IPS-20b (cell line): ENCODE data around the gene MFNG.
"Not testable (repeated sequence)": the region's sequence is repeated elsewhere in the genome, so short reads cannot be mapped to it uniquely, and the experiment has no call there.

Experiments
- H3K27ac ChIP-seq: one replicate; pipeline ENCODE4 v1.5.1; 2013; ENCODE audit warnings: low read length
- H3K27me3 ChIP-seq: 2 replicates; pipeline ENCODE4 v1.6.1; 2013; ENCODE audit warnings: mild to moderate bottlenecking, low read length, inconsistent platforms; ENCODE audit not compliant: insufficient read depth
- H3K36me3 ChIP-seq: 2 replicates; pipeline ENCODE4 v1.6.1; 2013; ENCODE audit warnings: low read depth, mild to moderate bottlenecking, inconsistent platforms, low read length, moderate library complexity; ENCODE audit not compliant: insufficient read depth
- H3K4me1 ChIP-seq: 2 replicates; pipeline ENCODE4 v1.6.1; 2013; ENCODE audit warnings: mild to moderate bottlenecking, control low read depth, inconsistent platforms, low read length, moderate library complexity; ENCODE audit not compliant: insufficient read depth
- H3K4me3 ChIP-seq: 2 replicates; pipeline ENCODE4 v1.5.1; 2013; ENCODE audit warnings: mild to moderate bottlenecking, low read length, inconsistent platforms
- H3K9ac ChIP-seq: 2 replicates; pipeline ENCODE4 v1.6.1; 2013; ENCODE audit warnings: low read depth, mild to moderate bottlenecking, inconsistent platforms, low read length, moderate library complexity
- H3K9me3 ChIP-seq: 2 replicates; pipeline ENCODE4 v1.6.1; 2013; ENCODE audit warnings: mild to moderate bottlenecking, low read depth, low read length, inconsistent platforms; ENCODE audit not compliant: insufficient read depth

Gene MFNG

GRCh38 chr22:37479196-37479595 is 7.0 kb downstream of the MFNG start:
- no peak overlapping the region for H3K9ac ChIP-seq
- H3K36me3 ChIP-seq, result no peaks in the 10 kb centered on the region
- H3K27me3 ChIP-seq, result no peaks in the 10 kb centered on the region
- 0 out of 2 replicates have a peak, but pooled peaks cover 2% of the 10 kb centered on the region for H3K4me1 ChIP-seq
- no peaks in the 10 kb centered on the region for H3K9me3 ChIP-seq
- H3K4me3 ChIP-seq, result no peak overlapping the region
- H3K27ac ChIP-seq, result no peak overlapping the region

DNA sequence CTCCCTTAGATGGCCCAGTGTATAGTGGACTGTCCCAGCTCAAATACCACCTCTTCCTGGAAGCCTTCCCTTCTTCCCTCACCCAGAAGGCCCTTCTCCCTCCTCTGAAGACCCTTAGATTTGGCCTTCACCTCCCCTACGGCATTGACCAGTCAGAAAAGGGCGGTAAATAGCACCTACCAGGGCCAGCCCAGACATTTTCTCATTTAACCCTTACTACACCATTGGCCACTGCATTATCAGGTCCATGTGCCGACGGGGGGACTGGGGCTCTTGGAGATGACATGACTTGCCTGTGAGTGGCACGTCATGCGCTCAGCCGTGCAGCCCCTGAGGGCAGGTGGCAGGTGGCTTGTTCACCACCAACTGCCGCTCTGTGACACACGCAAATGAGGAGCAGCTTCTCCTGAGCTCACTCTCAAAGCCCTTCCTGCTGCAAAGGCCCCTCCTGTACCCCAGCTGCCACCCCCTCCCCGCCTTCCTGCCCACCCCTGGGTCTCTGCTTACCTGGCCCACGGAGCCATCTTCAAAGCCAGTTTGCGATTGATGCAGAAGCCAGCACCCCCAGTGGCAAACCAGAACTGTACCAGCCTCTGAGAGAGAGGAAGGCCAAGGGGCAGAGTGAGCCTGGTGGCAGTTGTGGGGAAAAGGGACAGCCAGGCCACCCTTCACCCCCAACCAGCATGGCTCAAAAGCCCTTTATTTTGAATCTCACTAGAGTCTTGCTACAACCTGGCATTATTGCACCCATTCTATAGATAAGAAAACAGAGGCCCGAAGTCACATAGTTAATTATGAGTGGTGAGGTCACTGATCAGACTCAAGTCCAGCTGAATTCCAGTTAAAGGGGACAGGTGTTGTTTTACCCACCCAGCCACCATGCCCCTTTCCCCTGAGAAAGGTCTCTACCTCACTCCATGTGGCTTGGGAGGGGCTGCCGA is 9.5 kb downstream of the MFNG start:
- no peaks in the 10 kb centered on the region; the same call in 1 of the 2 replicates for H3K27me3 ChIP-seq
- no peaks in the 10 kb centered on the region for H3K9me3 ChIP-seq
- no peak overlapping the region for H3K27ac ChIP-seq
- H3K9ac ChIP-seq, result no peak overlapping the region
- H3K36me3 ChIP-seq, result no peaks in the 10 kb centered on the region
- H3K4me3 ChIP-seq, result no peak overlapping the region
- H3K4me1 ChIP-seq, result no peaks in the 10 kb centered on the region

- Histone ChIP-seq H3K27ac (no peak overlapping the region), H3K4me3 (no peak overlapping the region), H3K36me3 (no peaks in the 10 kb centered on the region), H3K9me3 (no peaks in the 10 kb centered on the region), H3K27me3 (no peaks in the 10 kb centered on the region; the same call in 1 of the 2 replicates), H3K9ac (no peak overlapping the region), H3K4me1 (no peaks in the 10 kb centered on the region)
Observed at GRCh38 chr22:37474447-37475090, 11.6 kb downstream of the MFNG start.

- no peaks in the 10 kb centered on the region for H3K4me1 ChIP-seq
- no peaks in the 10 kb centered on the region for H3K36me3 ChIP-seq
- no peak overlapping the region for H3K9ac ChIP-seq
- no peaks in the 10 kb centered on the region for H3K9me3 ChIP-seq
- no peaks in the 10 kb centered on the region; the same call in 1 of the 2 replicates for H3K27me3 ChIP-seq
- no peak overlapping the region for H3K4me3 ChIP-seq
- H3K27ac ChIP-seq, result no peak overlapping the region
Observed at GRCh38 chr22:37473437-37473946, 12.7 kb downstream of the MFNG start.

DNA sequence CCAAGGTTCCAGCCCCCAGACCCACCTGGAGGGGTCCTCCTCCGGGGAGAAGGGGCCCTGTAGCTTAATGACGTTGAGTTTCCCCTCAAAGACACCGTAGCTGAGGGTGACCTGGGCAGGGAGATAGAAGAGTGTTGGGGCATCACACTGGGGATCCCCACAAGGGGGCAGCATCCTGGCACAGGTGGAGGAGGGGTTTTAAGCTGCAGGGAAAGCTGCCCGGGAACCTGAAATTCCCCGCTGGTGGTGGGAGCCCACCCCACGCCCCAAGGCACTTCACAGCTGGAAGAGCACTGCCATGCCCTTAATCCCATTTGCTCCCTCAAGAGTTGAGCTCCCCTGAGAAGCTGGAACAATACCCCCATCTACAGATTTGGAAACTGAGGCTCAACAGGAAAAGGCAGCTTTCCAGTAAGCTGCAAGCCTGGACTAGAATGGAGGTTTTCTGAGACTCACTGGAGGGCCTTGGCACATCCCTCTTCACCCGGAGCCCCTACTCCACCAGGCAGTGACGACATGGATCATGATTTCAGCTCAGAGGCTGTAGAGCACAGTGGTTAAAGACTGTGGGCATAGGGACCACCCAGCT is 13.7 kb downstream of the MFNG start:
- Histone ChIP-seq H3K36me3 (no peaks in the 10 kb centered on the region), H3K27me3 (no peaks in the 10 kb centered on the region; the same call in 1 of the 2 replicates), H3K4me3 (no peak overlapping the region), H3K27ac (no peak overlapping the region), H3K4me1 (no peaks in the 10 kb centered on the region), H3K9me3 (no peaks in the 10 kb centered on the region), H3K9ac (no peak overlapping the region)

GRCh38 chr22:37471727-37472417 is 14.3 kb downstream of the MFNG start:
- H3K27me3 ChIP-seq, result no peaks in the 10 kb centered on the region; the same call in 1 of the 2 replicates
- no peaks in the 10 kb centered on the region for H3K9me3 ChIP-seq
- H3K4me1 ChIP-seq, result no peaks in the 10 kb centered on the region
- no peak overlapping the region for H3K9ac ChIP-seq
- no peaks in the 10 kb centered on the region for H3K36me3 ChIP-seq
- no peak overlapping the region for H3K4me3 ChIP-seq
- H3K27ac ChIP-seq, result no peak overlapping the region

GRCh38 chr22:37470087-37470445 is 16.1 kb downstream of the MFNG start:
- H3K4me3 ChIP-seq, result no peak overlapping the region
- H3K4me1 ChIP-seq, result no peaks in the 10 kb centered on the region
- no peaks in the 10 kb centered on the region for H3K9me3 ChIP-seq
- no peaks in the 10 kb centered on the region for H3K36me3 ChIP-seq
- H3K27me3 ChIP-seq, result no peaks in the 10 kb centered on the region; the same call in 1 of the 2 replicates
- H3K9ac ChIP-seq, result no peak overlapping the region
- H3K27ac ChIP-seq, result no peak overlapping the region

DNA sequence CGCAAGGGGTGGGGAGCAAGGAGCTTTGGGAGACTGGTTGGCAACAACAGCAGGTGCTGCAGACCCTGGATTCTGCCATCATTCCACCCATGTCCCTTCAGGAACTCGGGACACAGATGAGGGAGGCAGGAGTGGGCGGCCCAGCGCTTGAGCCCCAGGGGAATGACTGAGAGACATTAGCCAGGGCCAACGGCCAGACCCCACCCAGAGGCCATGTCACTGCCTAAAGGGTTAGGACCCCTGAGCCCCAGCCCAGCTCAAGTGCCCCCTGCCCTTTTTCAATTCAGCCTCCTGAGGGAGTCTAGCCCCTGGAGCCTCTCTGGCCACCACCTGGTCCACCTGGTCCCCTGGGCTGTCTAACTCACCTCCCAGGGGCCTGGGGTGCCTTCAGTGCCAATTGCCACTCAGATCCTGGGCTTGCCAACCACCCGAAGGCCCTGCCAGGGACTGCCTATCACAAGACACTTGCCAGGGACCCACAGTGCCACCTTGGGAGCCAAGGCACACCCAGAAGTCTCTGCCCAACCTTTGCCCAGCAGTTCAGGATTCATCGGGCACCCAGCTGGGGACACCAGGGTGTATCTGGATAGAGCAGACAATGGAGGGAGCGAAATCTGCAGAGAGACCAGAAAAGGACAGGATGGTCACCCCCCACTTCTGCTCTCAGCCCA is 16.6 kb downstream of the MFNG start:
- Histone ChIP-seq H3K9me3 (no peaks in the 10 kb centered on the region), H3K27me3 (no peaks in the 10 kb centered on the region; the same call in 1 of the 2 replicates), H3K9ac (no peak overlapping the region), H3K4me3 (no peak overlapping the region), H3K4me1 (no peaks in the 10 kb centered on the region), H3K36me3 (no peaks in the 10 kb centered on the region), H3K27ac (no peak overlapping the region)

GRCh38 chr22:37468201-37468695 is 17.9 kb downstream of the MFNG start:
- H3K36me3 ChIP-seq, H3K4me1 ChIP-seq, H3K4me3 ChIP-seq, H3K27ac ChIP-seq, H3K9ac ChIP-seq, H3K9me3 ChIP-seq, H3K27me3 ChIP-seq: not testable (repeated sequence)

DNA sequence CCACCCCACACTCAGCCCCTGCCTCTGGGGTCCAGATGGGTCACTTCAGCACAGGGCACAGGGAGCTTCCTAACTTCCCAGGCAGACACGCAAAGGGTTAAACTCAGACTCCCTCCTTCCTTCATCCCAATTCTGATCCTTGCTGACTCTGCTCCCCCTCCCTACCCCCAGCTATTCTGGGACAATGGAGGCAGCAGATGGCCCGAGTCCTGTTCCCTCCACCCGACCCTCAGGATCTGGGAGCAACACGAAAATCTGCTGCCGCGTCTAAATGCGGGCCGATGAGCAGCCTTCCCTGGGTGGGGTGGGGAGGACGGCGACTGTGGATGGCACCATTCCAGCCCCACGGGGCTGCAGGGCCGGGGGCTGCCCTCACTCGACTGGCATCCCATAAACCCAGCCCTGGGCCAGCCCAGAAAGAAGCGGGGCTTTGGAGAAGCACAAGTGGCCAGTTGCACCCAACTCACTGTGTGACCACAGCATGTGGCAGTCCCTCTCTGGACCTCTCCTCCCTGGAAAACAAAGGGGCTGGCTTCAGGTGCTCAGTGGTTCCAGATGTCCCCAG is 18.7 kb downstream of the MFNG start:
- Histone ChIP-seq H3K4me3 (no peak overlapping the region), H3K9ac (no peak overlapping the region), H3K27me3 (no peaks in the 10 kb centered on the region; the same call in 1 of the 2 replicates), H3K9me3 (no peaks in the 10 kb centered on the region), H3K4me1 (no peaks in the 10 kb centered on the region), H3K36me3 (no peaks in the 10 kb centered on the region), H3K27ac (no peak overlapping the region)
